Middle frontal gyrus (tissue), 1 donor: ENCODE measurements around the gene ICA1L.
"Not testable (repeated sequence)": the region's sequence is repeated elsewhere in the genome, so short reads cannot be mapped to it uniquely, and the experiment has no call there.

Experiments used
- DNase-seq: peaks from one replicate; pipeline ENCODE4 v3.0.0-alpha.2; 2015; ENCODE audit warnings: low spot score; ENCODE audit errors: extremely low spot score

The ICA1L gene

DNA sequence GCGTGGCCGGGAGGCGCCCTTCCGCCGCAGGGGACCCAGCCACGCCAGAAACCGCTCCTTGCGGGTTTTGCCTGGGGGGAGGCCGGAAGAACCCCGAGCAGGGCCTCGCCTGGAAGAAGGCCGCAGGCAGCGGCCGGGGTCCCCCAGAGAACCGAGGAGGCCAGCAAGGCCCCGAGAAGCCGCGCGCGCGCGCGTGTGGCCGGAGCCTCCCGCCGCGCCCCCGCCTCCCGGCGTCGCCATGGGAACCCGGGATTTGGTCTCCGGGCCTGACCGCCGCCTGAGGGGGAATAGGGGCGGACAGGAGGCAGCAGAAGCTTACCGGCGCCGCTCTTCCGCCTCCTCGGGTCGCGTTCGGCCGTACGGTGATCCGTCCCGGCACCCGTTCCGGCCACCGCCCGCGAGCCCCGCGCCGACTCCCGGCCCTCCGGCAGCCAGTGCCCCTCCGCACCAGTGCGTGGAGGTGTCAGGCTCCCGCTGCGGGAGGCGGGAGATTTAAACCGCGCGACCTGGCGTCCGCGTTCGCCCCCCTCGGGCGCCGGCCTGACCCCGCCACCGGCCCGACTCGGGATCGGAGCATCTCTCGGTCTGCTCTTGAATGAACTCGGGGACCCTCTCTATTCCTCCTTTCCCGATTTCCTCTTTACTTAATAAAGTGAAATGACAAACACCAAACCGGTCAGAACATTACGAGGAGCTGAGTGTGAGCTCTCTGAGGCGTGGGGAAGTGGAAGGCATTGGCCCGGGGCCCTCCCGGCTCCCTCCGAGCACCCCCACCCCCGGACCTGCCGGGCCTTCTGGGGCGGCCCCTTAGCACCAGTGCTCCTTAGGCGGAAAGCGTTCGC is at the start of gene ICA1L:
Gene ICA1L (minus strand): TSS at position 467 of the 842 bp plus-strand sequence. CDS start 42,757 bp downstream, outside the sequence.
- no peak for DNase-seq

DNA sequence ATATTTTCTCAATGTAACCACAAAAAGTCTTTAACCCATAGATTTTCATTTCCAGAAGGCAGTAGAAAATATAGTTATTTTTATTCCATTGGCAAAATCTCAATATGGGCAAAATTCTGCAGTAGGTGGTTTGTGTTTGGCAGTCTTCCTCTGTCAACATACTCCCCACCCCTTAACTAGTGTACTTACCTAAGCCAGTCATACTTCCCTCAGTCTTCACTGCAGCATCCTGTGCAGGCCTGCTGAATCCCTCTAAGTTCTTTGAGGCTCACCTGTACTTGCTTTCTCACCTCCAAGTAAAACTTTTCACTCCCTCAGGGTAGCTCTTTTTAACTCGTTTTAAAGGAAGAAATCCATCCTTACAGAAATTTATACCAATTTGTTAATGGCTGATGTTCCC is 47.3 kb upstream of the ICA1L start:
- DNase-seq = no peak

DNA sequence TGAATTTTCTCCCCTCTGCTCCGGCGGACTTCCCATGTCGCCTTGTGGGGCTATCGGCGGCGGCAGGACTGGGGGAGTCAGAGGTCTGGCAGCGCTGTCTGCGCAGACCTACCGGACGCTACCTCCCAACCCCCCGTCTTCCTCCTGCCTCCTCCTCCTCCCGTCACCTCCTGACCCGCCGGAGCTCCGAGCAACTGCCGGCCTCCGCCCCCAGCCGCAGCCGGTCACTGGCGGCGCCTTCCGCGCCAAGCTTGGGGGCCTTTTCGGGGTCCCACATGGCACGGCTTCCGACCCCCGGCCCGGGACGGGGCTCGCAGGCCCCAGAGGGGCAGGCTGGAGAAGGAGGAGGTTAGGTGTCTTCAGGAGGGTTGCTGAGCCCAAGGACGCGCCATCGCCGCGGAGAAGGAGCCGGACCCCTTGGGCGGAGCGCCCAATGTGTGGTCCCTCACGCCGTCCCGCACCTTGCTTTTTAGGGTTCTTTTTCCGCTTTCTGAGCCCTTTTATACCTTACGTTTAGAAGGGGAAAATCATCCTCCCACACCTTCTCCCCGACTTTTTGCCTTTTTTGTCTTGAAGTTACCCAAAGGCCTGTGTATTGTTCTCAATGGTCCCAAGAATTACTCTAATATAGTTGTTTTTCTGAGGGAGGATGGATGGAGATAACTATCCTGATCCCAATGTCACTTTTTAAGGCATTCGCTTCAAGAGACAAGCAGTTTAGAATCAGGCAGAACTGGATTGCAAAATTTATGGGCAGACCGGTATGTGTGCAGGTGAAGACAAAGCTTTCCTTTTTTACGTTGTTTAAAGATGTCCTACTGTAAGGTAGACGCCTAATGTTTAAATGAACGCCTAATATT is 41.0 kb upstream of the ICA1L start:
- DNase-seq = not testable (repeated sequence)

DNA sequence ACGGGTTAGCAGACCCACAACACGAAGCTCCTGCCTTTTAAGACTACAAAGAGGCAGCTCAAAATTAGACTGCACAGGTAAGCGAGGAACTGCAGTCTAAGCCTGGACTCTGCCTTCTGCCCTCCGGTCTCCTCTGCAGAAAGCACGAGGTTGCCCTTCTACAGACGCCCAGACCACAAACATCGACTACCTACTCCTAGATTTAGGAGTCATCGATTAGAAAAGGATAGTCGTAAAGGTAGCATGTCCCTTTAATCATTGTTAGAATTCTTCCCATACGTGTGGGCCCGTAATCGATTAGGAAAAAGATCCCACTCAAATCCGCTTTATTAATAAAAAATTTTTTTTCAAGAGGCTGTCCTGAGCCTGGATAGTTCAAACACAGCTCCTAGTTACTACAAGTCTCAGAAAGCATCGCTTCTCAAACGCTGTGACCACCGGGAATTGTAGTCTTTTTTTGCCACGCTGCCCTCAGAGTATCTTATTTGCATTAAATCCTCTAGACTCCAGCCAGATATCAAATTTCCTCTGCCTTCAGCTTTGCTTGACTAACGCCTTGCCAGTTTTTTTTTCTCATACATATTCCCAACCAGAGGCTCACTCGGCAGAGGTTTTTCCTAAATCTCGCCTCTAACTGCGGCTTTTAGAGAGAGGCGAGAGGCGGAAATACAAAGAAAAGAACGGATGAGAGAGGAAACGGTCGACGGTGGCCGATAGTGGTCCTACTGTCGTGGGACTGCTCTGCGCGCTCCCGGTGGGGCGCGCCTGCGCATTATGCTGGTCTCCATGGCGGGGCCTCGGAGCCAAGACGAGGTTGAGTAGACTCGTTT is 40.2 kb upstream of the ICA1L start, which contains the start of the genes CARF and WDR12:
Gene CARF (plus strand): TSS at position 764 of the 830 bp plus-strand sequence. CDS start 29,628 bp downstream, outside the sequence.
Gene WDR12 (minus strand): TSS at position 162 of the 830 bp plus-strand sequence. CDS start 197 bp downstream, outside the sequence.
- peak; percentile 90 for DNase-seq

DNA sequence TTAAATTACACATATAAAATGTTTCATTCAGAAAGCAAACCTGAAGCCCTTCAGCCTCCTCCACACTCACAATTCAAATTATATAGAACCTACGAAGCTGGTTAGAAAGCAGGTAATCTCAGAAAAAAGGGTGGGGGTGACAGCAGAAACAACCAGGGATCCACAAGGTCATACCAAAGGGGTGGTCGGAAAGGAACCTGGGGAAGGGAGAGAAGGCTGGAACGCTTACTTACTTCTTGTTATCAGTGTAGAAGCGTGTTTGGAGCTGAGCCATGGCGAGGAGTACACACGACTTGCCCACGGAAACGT is 39.6 kb upstream of the ICA1L start:
- DNase-seq = no peak

DNA sequence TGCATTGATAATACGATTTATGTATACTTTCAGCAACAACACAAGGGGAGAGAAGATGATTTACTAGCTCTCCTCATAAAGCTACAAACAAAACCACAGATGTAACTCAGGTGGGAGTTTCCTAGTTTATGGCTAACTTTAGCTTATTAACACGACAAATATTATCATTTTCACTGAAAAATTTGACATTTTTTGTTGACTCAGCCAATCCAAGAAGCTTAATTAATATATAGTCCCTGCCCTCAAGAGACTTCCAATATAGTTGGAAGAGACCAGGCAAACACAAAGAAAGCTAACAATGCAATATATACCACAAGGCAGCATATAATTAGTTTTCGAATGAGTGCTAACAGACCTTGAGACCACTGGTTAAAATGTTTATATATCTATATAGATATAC is 39.1 kb upstream of the ICA1L start:
- DNase-seq = no peak

DNA sequence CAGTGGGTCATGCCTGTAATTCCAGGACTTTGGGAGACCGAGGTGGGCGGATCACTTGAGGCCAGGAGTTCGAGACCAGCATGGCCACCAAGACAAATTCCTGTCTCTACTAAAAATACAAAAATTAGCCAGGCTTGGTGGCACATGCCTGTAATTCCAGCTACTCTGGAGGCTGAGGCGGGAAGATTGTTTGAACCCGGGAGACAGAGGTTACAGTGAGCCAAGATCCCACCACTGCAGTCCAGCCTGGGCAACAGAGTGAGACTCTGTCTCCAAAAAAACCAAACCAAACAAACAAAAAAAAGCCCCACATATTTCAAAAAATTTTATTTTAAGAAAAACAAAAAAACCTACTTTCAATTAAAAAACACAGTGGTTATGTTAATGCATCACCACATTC is 38.7 kb upstream of the ICA1L start:
- not testable (repeated sequence) for DNase-seq

DNA sequence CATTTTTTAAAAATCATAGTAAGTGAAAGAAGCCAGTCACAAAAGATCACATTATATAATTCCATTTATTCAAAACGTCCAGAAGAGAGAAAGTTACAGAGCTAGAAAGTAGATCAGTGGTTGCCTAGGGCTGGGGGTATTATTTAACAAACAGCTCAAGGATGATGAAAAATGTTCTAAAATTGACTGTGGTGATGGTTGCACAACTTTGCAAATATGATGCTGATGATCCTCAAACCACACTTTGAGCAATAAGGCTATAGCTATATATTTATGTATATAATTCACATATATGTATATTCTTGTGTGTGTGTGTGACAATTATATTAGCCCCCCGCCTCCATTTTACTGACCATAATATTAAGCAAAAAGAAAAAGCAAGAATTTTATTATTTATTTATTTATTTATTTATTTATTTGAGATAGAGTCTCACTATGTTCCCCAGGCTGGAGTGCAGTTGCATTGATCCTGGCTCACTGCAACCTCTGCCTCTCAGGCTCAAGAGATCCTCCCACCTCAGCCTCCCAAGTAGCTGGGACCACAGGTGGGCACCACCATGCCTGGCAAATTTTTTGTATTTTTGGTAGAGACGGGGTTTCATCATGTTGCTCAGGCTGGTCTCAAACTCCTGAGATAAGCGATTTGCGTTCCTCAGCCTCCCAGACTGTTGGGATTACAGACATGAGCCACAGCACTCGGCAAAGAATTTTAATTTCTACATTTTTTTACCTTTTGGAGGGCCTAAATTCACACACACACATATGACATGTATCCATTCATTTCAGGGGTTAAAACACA is 38.0 kb upstream of the ICA1L start:
- no peak for DNase-seq

DNA sequence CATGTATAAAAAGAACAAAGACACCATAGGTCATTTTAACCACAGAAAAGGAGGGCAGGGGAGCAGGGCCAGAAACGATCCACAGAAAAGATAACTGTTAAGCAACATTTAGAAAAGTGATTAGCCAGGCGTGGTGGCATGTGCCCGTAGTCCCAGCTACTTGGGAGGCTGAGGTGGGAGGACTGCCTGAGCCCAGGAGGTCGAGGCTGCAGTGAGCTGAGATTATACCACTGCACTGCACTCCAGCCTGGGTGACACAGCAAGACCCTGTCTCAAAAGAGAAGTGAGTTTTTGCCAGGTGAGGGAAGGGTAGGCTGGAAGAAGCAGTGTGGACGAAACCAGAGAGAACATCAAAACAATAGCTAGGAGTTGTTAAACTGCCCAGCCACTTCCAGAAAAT is 36.6 kb upstream of the ICA1L start:
- no peak for DNase-seq

DNA sequence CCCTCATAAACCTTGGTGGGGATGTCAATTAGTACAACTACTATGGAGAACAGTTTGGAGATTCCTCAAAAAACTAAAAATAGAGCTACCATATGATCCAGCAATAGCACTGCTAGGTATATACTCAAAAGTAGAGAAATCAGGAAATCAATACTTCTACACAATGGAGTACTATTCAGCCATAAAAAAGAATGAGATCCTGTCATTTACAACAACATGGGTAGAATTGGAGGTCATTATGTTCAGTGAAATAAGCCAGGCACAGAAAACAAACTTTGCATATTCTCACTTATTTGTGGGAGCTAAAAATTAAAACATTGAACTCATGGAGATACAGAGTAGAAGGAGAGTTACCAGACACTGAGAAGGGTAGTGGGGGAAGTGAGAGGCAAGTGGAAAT is 33.9 kb upstream of the ICA1L start:
- not testable (repeated sequence) for DNase-seq

DNA sequence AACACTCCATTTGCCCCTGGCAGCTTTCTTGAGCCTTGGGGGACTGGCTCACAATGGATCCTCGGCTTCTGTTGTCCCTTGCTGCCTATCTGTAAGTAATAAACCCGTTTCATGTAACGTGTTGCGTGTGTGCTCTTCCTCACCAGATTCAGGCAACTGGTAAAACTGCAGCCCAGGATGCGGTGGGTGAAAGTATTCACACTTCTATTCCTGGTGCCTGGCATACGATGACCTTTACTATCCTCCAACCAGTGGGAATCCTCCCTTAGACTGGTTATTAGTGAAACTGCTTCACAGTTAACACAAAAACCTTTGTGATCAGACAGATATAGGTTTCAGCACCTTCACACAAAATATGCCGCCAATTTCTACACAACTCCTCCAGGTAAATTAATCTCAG is 13.6 kb upstream of the ICA1L start:
- DNase-seq = no peak

DNA sequence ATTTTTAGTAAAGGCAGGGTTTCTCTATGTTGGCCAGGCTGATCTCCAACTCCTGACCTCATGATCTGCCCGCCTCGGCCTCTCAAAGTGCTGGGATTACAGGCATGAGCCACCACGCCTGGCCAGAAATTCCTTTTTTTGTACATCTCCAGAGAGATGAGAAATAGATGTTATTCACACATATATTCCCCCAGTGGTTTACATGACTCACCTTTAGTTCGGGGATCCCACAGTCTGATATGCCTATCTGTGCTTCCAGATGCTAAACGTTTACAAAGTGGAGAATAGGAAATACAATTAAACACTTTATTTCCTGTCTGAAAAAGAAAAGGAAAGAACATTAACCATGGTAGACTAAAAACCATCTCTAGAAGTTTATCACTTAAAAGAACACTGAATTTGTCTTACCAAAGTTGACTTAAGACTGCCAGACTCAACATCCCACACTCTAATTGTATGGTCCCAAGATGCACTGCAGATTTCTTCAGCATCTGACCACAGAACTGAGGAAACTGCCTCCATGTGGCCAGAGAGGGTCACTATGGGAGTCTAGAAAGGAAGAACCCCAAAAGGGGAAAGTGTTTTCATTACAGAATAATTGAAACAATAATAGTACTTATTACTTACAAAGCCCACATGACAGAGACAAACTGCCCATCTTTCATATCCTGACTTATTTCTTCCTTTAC is 12.6 kb upstream of the ICA1L start:
- no peak for DNase-seq

DNA sequence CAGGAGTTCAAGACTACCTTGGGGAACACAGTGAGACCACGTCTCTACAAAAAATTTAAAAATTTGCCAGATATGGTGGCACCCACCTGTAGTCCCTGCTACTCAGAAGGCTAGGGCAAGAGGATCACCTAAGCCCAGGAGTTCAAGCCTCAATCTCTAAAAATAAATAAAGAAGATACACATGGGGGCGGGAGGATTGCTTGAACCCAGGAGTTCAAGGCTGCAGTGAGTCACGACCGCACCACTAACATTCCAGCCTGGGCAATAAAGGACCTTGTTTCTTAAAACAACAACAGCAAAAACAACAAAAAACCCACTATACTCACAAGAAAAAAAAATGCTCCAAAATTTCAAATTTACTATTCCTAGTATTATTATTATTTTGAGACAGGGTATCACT is 10.0 kb upstream of the ICA1L start:
- DNase-seq = no peak

DNA sequence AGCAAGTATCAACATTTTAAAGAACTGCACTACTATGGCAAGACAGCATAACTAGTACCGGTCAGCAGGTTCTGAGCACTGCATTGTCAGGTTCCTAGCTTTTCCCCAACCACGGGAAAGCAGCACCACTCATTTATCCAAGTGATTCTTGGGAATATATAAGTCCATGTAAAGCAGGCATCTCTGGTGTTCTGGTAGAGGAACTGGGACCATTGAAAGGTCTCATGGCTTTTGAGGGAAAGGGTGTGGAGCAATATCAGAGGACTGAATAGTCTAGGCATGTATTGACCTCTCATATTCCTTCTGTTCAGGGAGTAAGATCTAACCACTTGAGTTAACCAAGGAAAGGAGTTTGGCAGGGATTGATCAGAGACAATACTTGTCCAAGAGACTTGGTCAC is 6.1 kb upstream of the ICA1L start:
- DNase-seq = no peak

DNA sequence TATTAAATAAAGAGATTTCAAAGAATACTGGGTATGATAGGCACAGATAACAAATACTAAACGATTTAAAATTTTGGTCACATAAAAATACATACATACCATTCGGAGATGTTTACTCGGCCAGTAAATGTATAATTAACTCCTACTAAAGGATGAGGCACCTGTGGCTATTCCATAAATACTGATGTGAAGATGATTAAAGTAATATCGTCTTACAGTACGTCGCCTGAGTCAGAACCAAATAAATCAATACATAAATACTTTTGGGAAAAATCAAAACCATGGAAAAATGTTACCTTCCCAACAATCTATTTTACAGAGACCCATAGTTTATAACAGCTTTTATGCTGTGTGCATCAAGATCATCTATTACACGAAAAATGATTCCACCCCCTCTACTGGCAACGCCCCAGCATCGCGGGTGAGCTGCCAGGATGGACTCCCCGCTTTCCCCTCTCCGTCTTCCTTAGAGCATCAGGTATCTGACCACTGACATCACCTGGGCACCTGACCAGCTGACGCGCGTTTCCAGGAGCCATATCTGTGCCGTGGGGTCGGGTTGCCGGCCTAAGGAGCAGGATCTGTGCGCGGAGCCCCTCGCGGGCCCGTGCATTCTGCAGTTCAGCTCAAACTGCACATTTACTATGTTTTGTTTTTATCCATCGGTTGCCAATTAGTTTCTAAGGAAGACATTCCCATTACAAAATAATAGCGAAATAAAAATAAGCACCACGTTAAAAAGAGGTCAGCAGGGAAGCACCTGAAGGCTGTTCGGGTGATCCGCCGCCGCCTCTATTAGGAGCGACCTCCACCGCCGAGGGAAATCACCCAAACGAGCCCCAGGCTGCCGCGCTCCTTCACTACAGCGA is 901 bp downstream of the ICA1L start:
- DNase-seq = no peak

DNA sequence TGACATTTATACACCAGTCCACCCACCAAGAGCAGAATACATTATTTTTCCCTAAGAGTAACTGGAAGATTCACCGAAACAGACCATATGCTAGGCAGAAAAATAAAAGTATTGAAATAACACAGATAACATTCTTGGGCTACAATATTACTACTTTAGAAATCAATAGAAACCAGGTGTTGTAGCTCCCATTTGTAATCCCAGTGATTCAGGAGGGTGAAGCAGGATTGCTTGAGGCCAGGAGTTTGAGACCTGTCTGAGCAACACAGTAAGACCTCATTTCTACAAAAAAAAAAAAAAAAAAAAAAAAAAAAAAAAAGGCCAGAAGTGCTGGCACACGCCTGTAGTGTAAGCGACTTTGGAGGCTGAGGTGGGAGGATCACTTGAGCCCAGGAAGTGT is 9.6 kb downstream of the ICA1L start:
- no peak for DNase-seq

DNA sequence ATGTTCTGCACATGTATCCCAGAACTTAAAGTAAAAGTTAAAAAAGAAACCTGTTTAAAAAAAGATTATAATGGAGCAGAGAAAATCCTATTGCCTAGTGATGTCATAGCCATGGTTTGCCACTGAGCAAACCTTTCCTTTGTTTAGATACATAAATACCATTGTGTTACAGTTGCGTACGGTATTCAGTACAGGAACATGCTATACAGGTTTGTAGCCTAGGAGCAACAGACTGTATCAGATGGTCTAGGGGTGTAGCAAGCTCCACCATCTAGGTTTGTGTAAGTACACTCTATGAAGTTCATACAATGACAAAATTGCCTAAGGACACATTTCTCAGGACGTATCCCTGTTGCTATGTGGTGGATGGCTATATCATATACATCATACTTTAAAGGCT is 13.0 kb downstream of the ICA1L start:
- DNase-seq = no peak

DNA sequence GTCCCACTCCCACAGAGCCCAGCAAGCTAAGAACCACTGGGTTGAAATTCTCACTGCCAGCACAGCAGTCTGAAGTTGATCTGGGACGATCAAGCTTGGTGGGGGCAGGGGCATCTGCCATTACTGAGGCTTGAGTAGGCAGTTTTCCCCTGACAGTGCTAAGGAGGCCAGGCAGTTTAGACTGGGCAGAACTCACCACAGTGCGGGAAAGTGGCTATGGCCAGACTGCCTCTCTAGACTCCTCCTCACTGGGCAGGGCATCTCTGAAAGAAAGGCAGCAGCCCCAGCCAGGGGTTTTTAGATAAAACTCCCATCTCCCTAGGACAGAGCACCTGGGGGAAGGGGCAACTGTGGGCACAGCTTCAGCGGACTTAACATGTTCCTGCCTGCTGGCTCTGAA is 22.2 kb downstream of the ICA1L start:
- not testable (repeated sequence) for DNase-seq

DNA sequence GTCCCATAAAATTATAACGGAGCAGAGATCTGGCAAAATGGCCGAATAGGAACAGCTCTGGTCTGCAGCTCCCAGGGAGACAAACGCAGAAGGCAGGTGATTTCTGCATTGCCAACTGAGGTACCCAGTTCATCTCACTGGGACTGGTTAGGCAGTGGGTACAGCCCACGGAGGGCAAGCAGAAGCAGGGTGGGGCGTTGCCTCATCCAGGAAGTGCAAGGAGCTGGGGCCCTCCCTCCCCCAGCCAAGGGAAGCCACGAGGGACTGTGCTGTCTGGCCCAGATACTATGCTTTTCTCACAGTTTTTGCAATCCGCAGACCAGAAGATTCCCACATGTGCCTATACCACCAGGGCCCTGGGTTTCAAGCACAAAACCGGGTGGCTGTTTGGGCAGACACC is 22.8 kb downstream of the ICA1L start:
- DNase-seq = no peak
